VCaP (cell line): Measurements from ENCODE around the gene MGAT2.

Experiments used
- H3K27ac ChIP-seq: fragments of 450-650 bp; 2 replicates; pipeline ENCODE4 v1.5.1; 2017
- CTCF ChIP-seq: fragments of 450-650 bp; conservative IDR thresholded peaks from 2 replicates; pipeline ENCODE4 v1.5.1; 2017; ENCODE audit warnings: mild to moderate bottlenecking, moderate library complexity

MGAT2 gene

DNA sequence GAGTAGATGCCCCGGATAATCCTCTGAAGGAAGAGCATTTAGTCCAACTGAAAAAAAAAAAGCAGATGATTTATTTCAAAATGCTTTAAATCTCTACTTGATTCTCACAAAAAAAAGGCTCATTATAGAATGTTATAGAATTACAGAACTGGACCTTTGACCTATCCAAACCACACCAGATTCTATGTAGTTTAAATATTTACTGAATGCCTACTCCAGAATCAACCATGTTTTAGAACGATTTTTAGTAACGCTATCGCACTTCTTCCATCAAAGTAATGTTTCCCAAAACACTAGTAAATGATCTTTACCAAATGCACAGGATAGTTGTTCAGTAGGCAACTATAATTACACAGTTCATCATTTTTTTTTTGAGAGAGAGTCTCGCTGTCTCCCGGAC is 37.0 kb upstream of the MGAT2 start:
- TF ChIP-seq CTCF: no peak
- peak overlapping the region; percentile 94; the same call in 1 of the 2 replicates for H3K27ac ChIP-seq

DNA sequence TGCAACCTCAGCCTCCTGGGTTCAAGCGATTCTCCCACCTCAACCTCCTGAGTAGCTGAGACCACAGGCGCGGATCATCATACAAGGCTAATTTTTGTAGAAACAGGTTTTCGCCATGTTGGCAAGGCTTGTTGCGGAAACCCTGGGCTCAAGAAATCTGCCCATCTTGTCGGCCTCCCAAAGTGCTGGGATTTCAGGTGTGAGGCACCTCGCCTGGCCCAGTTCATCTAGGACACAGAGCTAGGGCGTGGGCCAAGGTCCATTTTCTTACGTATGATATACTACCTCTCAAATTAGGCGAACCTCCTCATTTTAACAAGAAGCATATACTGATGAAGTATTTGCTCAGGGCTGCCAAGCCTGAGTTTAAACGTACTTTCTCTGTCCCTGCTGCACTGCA is 36.5 kb upstream of the MGAT2 start:
- H3K27ac ChIP-seq: peak overlapping the region; percentile 94; the same call in 1 of the 2 replicates

GRCh38 chr14:49584981-49585640 is 35.5 kb upstream of the MGAT2 start:
- H3K27ac ChIP-seq: peak overlapping the region; percentile 94

More for the DNA sequence above, 36.5 kb upstream of the MGAT2 start:
- TF ChIP-seq CTCF: no peak

DNA sequence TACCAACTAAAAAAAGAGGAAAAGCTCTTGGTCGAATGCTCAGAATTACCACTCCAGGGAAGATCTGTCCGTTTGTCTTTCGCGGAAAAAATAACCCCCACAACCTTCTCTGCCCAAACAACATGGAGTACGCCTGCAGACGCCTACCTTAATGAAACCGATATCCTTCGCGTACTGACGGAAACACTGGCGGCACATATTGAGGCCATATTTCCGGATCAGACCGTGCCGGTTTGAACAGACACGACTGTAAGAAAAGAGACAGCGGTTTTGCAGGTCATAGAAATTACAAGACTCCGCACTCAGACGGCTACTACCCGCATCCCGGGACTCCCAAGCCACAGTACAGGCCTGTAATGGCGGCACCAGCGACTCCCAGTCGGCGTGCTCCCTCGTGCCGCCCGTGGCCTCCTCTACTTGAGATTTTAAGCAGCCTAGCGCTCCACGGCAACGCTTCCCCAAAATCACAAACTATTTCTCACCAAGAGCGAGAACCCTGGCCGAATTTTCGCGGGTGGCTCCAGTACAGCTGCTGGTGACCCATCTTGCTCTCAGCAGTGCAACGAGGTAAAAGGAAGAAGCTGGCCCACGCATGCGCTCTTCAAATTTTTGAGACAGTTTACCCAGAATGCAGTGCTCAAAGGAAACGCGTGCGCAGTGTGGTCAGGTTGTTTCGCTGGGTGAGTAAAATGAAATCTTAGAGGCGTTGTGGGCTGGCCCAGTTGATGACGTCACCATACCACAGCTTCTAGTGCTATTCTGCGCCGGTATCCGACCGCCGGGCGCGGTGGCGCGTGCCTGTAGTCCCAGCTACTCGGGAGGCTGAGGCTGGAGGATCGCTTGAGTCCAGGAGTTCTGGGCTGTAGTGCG is 34.6 kb upstream of the MGAT2 start, which contains the start of gene RPS29:
RPS29 (minus strand) TSS at position 578 of the 870 bp plus-strand sequence; CDS start at position 544, 34 bp downstream.
- peak within 1 kb of the TSS; percentile 94 for H3K27ac ChIP-seq
- TF ChIP-seq CTCF: no peak

DNA sequence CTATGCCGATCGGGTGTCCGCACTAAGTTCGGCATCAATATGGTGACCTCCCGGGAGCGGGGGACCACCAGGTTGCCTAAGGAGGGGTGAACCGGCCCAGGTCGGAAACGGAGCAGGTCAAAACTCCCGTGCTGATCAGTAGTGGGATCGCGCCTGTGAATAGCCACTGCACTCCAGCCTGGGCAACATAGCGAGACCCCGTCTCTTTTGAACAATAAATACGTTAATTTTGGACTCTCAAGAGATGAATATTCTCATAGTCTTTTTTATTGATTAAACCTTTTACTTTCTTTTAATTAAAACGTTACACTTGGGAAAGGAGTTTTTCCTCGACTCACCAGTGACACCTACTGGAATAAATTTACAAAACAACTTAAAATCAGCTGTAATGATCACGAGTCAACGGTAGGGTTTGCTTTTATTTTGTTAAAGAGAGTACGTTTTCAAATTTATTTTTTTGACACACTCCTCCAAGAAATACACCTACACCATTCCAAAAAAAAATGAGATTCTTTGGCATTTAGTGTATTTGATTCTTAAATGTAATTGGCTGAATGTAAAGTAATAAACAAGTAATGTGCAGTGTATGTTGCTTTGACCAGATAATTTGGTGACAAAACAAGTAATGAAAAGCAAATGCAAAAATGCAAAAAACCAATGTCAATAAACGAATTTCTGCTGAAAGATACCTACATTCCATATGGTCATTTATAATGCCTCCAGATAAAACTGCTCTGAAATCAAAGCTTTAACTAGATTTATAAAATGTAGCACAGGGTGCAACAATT is 33.7 kb upstream of the MGAT2 start:
- peak overlapping the region; percentile 94 for H3K27ac ChIP-seq

GRCh38 chr14:49589387-49589786 is 31.2 kb upstream of the MGAT2 start:
- no peak overlapping the region for H3K27ac ChIP-seq
- TF ChIP-seq CTCF: no peak

More for the DNA sequence above, 33.7 kb upstream of the MGAT2 start:
- peak; percentile 88 for TF ChIP-seq CTCF

GRCh38 chr14:49593016-49593415 is 27.6 kb upstream of the MGAT2 start:
- no peak overlapping the region for H3K27ac ChIP-seq
- no peak for TF ChIP-seq CTCF
